ENCODE results near the gene FILIP1L.
A peak's percentile ranks its signal among the peaks of the same experiment; 100 is the strongest.

FILIP1L gene

DNA sequence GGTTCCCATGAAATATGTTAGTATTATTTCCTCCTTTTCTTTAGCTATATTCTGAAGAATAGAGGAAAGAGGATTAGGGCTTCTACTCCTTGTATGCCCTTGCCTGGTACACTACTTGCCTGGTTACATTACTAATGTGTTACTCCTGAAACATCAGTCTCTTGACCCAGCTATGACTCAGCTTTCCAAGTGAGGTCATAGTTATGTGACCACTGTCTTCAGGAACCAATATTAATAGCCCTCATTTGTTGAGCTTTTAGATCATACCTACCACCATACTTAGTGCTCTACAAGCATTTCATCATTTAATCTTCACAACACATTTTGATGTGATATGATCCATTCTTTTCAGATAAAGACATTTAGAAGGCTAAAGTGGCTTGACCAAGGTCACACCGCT lies 236.3 kb downstream of the FILIP1L start:
- no peak for DNase-seq

DNA sequence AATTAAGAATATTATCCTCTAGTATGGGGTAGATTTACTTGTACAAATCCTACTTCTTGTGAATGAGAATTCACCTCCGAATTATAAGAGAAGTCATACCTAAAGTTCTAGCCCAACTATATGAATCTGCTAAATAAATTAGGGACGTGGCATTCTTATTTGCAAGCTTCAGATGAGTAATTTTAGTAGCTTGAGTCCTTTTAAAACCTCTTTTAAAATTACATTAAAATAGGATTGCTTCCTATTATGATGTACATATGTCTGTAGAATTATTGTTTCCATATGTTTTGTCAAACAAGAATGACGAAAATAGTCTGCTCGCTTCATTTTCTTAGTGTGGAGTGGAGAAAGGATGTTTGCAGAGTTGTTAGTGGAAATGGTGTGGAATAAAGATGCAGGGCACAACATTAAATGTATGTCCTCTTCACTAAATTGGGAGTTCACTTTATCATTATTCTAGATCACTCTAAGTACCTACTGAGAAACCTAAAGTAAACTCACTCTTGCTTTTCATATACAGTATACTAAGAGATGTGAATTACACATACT lies 237.2 kb downstream of the FILIP1L start:
- no peak for DNase-seq

DNA sequence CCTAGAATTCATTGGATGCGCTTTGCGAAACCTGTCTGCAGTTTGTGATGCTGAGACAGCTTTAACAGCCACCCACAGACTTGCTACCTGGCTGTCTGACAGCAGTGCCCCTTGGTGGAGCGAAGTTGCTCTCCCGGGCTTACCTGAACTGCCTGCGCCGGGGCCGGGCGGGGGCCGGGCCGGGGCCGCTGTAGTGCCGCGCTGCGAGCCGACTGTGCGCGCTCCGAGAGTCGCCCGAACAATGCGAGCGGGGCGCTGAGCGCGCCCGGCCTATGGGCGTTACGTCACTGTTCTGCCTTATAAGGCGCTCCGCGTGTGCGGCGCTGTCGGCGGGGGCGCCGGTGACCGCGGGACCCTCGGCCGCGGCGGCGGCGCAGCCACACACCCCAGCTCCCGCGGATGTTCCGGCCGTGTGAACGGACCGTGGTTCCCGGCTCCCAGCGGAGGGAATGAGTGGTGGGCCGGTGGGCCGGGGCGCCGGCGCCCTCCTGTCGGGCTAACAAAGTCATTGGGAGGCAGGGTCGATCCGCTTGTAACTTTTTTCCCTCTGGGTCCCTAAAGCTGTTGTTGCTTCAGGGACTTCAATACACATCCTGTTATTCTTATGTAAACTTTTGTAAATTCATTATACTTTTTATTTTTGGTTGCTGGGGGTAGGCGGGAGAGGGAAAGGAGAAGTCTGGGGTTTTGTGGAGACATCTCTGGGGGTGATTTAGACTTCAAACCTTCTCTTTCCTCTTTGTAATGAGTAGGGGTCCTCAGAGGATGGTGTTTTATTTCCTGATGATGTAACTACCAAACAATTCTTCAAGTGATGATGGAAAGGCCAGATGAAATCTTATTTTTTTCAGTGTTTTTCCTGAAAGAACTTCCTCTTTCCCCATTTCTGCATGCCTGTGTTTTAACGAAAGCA lies 238.1 kb downstream of the FILIP1L start:
- DNase-seq, result peak; percentile 64

DNA sequence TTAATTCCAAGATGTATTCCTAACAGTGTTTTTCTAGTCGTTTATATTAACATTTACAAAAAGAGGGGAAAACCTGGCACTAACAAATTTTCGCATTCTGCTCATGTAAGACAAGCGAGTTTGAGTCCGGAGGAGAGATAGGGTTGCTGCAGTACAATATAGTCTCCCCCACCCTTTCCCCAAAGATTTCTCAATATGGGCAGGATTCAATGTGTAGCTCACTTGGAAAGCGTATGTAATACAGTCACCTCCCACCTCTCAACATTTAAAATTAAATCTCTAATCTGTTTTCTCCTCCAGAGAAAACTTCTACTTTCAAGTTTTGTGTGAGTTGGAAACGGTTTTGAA lies 238.7 kb downstream of the FILIP1L start:
- DNase-seq, result no peak

DNA sequence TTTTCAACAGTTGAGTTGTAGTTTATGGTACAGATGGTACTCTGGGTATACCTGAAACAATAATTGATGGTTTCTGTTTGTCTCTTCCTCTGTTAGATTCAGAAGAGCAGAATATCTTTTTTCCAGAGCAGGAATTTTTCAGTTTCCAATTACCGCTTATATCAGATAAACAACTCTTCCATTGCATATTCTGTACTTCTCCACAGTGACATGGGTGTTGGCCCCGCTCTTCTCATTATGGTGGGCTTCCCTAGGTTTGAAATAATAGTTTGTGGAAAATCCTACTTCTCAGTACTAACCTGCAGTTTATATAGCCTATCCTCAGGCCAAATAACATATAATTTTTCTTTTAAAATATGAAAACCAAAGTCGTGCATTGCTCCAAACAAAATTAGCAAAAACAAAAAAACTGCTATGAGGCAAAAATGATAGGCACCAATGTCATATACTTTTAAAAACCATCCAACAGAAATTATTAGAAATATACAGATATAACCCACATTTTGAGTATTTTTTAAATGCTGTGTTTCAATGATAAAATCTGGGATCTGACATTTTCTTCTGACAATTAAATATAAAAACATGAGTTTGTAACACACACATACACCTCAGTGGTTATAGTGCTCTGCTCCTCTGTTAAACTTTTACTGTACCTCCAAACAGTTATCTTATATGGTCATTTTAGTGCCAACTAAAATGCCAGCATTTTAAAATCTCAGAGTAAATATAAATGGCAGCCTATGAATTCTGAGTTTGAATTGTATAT lies 239.9 kb downstream of the FILIP1L start:
- no peak for DNase-seq

DNA sequence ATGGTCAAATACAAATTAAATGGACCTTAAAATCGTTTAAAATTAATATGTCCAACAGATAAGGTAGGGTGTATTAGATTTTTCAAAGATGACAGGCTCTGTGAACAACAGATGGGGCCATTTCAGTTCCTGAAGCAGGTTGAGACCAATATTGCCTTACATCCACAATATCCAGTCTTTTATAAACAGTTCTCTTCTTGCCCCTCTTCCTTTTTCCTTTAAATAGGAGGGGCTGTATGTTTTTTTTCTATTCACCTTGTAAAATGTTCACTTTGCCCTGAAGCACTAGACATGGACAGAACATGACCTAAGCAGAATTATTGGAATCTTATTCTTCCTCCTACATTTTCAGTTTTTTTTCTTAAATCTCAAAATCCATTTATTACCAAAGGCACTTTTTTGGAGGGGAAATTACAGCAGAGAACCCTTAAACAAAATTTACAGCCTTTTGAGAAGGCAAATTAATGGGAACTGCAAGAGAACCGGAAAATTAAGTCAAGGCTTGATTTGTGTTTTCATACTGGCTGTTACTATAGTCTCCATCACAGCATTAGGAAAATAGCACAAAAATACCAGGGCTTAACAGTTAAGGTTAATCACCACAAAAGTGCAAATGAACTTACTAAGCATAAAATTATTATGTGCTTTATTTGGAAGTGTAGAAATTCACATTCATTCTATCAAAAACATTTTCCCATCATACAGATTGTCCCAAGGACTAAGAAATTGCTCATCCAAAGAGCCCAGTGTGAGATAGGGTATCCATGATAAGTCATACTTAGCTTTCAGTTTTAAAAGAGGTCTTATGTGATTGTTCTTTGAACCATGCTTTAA lies 240.8 kb downstream of the FILIP1L start:
- no peak for DNase-seq

DNA sequence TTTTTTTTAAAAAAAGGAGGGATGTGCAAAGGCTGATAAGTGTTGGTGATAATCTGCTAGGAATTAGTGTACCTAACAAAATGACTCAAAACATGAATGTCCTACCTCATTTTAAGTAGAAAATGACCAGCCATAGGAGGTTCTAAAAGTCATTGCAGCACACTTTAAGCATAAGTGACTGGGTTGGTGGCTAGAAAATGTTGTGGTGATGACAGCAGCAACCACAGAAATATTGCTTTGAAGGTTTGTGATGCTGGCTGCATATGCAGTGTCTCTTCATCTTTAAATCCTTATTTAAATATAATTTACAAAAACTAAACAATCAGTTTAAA lies 241.4 kb downstream of the FILIP1L start:
- DNase-seq, result no peak

DNA sequence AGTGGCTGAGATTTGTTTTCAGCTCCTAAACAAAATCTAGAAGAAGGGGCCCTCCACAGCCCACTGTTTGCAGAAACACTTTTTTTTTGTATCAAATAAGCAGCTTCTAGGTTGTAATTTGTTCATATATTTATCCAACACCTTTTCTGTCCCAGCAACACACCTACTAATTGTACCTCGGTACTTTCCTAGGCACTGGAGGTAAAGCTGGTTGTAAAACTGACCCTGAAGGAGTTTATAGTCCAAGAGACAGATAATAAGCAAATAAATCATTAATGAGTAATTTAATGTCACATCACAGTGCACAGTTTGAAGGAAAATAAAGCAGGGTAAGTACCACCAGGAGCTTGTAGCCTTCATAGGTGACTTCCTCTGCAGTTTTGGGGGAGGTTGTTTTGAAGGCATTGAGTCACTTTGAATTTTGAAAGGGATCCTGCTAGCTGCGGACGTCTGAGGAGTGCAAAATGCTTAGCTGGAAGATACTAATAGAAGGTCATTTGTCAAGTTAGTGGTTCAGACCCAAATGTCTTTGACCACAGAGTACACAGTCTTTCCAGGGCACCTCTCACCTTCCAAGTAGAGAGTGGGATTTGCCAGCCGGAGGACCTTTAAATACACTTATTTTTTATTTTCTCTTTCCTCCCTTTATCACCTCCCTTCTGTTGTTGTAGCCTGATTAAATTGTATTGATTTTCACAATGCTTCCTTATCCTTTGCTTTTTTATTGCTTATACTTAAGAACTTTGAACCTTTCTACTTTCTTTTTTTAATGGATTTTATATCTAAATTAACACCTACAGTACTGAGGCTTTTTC lies 242.9 kb downstream of the FILIP1L start:
- DNase-seq, result no peak

DNA sequence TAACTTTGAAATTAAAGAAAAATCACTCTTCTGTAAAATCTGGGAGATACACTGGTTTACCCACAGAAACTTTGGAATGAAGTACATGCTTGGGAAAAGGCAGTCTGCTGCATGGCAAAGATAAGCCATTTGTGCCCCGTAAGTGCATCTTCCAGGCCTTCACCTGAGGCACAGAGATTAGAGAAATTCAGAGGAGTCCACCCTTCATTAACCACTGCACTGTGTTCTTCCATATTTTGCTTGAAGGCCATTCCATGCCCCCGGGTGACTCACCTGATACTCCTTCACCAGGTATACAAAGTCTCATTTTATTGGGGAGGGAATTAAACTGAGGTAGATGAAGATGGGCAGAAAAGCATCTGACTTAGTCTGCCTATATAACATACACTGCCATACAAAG lies 243.6 kb downstream of the FILIP1L start:
- DNase-seq, result no peak

DNA sequence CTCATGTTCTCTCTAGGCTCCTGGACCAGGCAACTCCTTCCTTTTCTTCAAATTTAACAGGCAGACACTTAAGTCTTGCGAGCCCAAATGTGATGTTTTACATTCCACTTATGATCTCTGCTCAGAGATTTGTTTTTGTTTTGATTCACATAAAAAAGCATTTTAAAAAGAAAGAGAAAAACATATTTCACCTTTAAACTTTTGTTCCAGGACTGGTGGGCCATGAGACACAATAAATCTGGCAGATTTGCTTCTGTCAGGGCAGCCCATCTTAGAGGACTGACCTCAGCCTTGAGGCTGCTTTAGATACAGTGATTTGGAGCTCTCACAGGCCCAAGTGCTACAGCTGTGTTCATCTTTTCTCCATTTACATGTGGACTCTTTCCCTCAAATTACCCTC lies 244.7 kb downstream of the FILIP1L start:
- no peak for DNase-seq

DNA sequence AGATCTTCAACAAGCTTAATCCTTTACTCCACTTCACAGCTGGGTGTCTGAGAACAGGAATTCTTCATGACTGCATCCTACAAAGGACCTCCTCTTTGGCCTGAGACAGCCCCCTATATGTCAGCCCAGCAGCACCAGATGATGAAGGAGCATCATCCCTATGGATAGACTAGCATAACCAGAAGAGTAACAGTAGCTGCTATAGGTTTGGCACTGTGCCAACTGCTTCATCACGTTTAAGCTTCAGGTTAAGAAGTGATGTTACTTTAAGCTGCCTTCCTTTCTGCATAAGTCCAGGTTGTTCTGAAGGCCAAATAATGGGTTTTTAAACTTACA lies 246.0 kb downstream of the FILIP1L start:
- no peak for DNase-seq

DNA sequence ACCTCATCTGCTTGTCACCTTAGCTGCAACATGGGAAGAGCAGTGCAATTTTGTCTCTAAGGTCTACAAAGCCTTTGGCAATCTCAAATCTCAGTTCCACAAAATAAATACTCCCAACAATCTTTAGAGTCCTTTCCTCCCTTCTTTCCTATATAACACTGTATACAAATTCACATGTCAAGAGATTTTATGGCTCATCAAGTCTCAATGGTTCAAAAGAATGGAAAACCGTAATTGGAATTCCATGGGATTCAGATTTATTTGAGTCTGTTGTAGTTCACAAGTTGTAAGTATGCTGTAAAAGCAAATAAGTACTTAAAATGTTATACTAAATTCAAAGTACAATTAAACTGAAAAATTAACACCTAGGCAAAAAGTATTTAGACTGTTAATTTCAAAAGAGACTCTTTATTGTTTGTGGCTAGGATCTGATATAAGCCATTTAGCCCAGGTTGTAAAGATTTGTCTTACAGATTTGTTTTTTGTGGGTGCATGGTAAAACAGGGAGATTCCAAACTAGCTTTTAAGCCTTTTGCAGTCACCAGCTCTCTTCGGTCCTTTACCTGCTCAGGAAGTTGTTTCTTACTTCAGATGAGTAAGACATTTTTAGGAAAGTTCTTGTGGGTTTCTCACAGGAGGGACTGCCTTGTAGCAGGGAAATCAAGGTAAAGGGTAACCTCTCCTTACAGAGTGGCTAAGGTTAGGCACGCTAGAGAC lies 246.5 kb downstream of the FILIP1L start:
- DNase-seq, result no peak

DNA sequence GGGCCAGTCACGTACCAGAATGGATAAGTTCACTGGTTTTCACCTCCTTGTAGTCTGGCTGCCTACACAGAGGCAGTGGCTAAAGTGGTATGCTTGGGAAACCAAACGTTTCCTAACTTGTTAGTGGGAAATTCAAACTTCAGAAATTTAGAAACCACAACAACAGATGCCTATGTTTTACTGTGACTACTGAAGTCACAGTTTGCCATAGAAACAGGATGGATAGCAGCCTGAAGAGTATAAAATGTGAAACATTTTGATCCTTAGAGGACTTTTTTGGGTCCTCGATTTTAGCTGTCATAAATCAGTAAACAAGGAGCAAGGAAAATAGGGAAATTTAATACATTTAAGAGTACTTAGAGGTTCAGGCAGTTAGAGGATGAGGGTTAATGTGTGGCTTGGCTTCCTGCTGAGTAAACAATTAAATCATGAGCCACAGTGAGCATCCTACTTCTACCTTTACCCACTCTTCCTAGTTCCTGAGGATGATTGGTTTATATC lies 248.0 kb downstream of the FILIP1L start:
- no peak for DNase-seq

DNA sequence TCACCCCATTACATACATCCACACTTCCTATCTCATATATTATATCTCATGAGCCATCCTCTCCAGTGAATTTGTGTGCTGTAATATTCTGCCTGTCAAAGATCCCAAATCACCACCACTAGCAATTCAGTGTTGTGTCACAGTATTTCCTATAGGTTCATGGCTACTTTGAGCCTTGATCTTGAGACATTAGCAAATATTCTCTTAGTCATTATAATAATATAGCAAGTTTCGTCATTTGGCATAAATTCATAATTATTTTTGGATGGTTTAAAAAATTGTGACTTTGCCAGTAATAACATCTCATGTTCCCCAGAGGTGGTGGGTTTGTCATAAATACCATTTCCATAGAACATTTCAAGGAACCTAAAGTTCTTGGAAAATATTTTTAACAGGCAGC lies 249.0 kb downstream of the FILIP1L start:
- DNase-seq, result no peak

DNA sequence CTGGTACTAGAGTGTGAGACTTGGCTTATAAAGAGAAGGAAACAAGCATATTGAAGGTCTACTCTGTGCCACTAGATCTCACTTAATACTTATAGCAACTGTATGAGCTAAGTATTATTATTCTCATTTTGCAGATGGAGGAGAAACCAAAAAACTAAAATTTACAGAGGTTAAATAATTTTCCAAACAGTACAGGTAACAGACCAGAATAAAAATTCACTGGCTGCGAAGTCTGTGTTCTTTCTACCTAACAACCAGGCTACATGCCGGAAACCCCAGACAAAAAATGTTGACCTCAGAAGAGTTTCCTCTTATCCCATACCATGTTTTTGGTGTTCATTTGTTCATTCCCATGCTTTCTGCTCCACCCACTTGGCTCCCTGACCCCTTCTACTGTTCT lies 250.0 kb downstream of the FILIP1L start:
- DNase-seq, result no peak

DNA sequence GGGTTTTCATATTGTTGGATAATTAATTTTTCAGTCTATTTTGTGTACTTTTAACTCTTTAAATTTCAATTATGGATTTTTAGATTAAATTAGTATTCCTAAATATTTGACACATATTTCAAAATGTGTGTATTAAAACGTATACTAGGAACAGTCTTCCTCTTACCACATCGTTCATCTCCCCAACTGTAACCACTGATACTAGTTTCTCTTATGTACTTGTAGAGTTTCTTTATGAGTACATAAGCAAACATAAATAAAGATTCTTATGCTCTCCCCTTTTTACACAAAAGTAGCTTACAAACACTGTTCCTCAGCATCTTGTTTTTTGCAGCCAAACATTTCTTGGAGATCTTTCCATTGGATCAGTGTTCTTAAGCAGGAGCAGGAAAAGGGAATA lies 250.7 kb downstream of the FILIP1L start:
- DNase-seq, result no peak

DNA sequence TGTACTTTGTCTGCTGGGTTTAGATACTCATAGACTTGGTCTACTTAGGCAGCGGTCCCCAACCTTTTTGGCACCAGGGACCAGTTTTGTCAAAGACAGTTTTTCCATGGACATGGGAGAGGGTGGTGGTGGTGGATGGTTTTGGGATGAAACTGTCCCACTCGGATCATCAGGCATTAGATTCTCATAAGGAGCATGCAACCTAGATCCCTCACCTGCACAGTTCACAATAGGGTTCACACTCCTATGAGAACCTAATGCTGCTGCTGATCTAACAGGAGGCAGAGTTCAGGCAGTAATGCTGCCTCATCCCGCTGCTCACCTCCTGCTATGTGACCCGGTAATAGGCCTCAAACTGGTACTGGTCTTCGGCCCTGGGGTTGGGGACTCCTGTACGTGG lies 251.3 kb downstream of the FILIP1L start:
- DNase-seq, result no peak

DNA sequence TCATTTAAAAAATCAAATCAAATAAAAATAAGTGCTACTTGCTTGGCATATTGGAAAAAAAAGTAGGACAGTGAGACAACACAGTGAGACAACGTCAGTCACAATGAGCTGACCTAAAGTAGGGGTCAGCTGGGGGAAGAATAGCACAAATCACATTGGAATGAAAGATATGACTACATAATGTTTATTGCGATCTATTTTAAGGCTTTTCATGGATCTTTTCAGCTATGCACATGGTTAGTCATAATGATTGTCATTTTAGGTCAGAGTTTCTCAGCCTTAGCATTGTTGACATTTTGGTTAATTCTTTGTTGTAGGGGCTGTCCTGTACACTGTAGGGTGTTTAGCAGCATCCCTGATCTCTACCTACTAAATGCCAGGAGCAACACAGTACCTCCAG lies 252.1 kb downstream of the FILIP1L start:
- no peak for DNase-seq

DNA sequence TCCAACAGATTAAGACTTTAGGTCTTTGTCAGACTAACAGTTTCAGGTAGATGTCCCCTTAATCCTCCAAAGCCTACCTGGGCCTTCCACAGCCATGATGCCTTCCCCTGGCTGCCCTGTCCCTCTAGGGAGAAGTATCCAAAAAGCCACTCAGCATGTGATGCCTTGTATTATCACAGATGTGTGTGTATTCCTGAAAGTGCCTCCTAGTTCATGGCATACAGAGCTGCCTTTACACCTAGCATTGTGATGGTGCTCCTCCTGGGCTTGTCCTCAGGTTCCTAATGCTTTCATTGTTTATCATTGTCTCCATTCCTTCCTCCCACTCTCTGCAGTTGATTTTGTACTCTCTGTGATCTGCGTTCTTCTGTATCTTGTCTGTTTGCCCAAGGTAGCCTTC lies 253.1 kb downstream of the FILIP1L start:
- no peak for DNase-seq

DNA sequence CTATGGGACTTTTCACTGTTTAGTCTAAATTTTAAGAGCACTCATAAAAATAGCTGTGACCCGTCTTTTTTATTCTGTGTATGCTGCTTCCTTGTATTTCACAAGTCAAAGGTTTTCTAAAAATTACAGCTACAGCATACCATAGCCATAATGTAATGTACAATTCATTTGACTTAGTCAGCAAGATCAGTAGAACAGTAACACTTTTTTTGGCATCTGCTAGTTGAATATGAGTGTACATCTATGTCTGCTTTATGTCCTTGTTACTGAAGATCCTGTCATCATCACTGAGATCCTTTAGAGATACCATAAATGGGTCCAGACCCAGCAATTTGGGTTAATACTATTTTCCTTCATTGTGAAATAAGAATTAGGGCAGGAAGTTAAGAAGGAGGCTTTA lies 254.5 kb downstream of the FILIP1L start:
- DNase-seq, result no peak

DNA sequence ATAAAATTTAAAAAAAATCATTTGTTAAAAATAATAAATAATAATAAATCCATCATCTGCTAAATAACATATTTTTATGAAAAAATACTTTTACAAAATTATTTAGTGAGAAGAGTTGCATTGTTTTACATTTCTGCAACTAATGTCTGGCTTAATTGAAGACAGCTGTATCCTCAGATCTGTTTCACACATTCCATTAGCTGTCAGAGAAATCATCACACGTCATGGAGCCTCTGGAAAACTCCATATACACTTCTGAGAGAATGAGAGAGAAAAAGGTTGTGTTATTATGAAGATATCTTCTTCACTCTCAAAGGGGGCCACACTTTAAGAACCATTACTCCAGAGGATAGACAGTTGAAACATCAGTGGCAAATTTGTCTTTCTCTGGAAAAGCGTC lies 255.8 kb downstream of the FILIP1L start:
- DNase-seq, result no peak

DNA sequence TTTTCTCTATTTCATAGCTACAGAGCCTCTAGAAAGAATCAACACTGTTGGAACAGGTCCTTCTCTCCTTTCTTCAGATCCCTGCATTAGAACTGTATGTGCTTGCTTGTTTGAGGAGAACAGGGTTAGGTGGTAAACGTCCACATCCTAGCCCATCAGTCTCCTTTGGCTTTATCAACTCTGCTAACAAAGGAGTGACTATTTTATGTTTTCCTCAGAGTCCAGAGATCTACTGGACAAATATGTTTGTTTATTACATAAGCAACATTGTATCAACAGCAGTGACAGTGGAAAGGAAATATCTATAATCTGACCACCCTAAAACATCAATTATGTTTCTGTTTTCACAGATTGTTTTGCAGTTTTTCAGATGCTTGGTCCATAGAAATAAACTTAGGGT lies 257.0 kb downstream of the FILIP1L start:
- no peak for DNase-seq
